ENCODE results near the gene GLUL.

GRCh38 chr1:182335771-182336566 is 55.6 kb downstream of the GLUL start:
- TF ChIP-seq, protein P1, sequence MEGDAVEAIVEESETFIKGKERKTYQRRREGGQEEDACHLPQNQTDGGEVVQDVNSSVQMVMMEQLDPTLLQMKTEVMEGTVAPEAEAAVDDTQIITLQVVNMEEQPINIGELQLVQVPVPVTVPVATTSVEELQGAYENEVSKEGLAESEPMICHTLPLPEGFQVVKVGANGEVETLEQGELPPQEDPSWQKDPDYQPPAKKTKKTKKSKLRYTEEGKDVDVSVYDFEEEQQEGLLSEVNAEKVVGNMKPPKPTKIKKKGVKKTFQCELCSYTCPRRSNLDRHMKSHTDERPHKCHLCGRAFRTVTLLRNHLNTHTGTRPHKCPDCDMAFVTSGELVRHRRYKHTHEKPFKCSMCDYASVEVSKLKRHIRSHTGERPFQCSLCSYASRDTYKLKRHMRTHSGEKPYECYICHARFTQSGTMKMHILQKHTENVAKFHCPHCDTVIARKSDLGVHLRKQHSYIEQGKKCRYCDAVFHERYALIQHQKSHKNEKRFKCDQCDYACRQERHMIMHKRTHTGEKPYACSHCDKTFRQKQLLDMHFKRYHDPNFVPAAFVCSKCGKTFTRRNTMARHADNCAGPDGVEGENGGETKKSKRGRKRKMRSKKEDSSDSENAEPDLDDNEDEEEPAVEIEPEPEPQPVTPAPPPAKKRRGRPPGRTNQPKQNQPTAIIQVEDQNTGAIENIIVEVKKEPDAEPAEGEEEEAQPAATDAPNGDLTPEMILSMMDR (IDR thresholded peaks at IDR 0.05) = no peak
- TF ChIP-seq POLR2A (IDR thresholded peaks at IDR 0.05) = no peak
